Measurements from ENCODE around the gene SEC16B.

DNA sequence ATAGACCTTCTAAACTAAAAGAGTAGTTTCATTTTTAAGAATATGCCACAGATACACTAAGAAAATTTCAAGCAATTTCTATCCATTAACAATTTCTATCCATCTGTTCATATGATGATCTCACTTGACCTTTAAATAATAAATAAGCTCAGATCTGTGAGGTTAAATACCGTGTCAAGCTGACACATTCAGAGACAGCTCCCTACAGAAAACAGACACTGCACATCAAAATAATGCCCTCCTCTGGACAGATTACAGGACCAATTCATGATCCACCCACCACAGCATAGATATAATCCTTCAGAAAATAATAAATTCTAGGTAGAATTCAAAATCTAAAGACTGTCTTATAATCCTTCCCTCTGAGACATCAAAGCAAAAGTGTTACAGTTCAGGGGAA is 49.4 kb upstream of the SEC16B start:
- TF ChIP-seq POLR2A (IDR thresholded peaks at IDR 0.05) (no peak), POLR2AphosphoS5 (IDR thresholded peaks at IDR 0.05; ENCODE audit: insufficient read depth in 1 of 2, low read depth in 1 of 2) (no peak)
- TF ChIP-seq, protein P1, sequence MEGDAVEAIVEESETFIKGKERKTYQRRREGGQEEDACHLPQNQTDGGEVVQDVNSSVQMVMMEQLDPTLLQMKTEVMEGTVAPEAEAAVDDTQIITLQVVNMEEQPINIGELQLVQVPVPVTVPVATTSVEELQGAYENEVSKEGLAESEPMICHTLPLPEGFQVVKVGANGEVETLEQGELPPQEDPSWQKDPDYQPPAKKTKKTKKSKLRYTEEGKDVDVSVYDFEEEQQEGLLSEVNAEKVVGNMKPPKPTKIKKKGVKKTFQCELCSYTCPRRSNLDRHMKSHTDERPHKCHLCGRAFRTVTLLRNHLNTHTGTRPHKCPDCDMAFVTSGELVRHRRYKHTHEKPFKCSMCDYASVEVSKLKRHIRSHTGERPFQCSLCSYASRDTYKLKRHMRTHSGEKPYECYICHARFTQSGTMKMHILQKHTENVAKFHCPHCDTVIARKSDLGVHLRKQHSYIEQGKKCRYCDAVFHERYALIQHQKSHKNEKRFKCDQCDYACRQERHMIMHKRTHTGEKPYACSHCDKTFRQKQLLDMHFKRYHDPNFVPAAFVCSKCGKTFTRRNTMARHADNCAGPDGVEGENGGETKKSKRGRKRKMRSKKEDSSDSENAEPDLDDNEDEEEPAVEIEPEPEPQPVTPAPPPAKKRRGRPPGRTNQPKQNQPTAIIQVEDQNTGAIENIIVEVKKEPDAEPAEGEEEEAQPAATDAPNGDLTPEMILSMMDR (IDR thresholded peaks at IDR 0.05): no peak
